ENCODE measurements around the gene LRWD1. TPM values are rescaled to one million over a fixed set of nuclear protein-coding genes. Genes with fewer than 3 reads are reported as not detected.
A peak's percentile ranks its signal among the peaks of the same experiment; 100 is the strongest.

LRWD1 gene
- total RNA-seq, 1 experiment from 2014 or later = 39.6 TPM

DNA sequence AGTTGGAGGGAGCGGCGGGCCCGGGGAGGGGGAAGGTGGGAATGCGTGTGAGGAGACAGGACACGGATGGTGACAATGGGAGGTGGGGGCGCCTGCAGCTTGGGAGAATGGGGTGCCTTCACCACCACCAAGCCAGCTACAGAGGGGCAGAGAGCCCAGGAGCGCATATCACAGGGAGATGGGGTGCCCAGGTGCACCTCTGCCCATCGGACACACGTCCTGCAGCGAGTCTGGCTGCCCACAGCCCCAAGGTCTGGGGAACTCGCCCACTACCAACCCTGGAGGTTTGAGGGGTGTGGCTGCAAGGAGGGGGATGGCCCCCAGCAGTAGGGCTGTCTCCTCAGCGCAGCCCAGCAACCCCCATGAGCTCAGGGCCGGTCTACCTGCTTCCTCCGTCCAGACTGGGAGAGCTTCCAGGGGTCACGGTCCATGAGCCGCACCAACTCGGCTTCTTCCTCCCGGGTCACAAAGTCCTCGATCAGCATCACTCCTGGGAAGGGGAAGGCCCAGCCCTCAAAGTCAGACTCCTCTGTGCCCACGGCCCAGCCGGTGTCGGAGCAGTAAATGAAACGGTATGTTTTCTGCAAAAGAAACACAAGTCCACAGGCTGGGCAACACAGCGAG lies 5.5 kb upstream of the LRWD1 start:
- CTCF ChIA-PET = interaction anchor here (0.9 kb wide), 1 partner anchor 55 kb away, joined by 3 read pairs; no protein-coding TSS in a partner anchor
- no peak for TF ChIP-seq IRF2 (CRISPR knock-in tag; IDR thresholded peaks at IDR 0.05; ENCODE audit: borderline replicate concordance, low read depth)
- TF ChIP-seq, protein P1, sequence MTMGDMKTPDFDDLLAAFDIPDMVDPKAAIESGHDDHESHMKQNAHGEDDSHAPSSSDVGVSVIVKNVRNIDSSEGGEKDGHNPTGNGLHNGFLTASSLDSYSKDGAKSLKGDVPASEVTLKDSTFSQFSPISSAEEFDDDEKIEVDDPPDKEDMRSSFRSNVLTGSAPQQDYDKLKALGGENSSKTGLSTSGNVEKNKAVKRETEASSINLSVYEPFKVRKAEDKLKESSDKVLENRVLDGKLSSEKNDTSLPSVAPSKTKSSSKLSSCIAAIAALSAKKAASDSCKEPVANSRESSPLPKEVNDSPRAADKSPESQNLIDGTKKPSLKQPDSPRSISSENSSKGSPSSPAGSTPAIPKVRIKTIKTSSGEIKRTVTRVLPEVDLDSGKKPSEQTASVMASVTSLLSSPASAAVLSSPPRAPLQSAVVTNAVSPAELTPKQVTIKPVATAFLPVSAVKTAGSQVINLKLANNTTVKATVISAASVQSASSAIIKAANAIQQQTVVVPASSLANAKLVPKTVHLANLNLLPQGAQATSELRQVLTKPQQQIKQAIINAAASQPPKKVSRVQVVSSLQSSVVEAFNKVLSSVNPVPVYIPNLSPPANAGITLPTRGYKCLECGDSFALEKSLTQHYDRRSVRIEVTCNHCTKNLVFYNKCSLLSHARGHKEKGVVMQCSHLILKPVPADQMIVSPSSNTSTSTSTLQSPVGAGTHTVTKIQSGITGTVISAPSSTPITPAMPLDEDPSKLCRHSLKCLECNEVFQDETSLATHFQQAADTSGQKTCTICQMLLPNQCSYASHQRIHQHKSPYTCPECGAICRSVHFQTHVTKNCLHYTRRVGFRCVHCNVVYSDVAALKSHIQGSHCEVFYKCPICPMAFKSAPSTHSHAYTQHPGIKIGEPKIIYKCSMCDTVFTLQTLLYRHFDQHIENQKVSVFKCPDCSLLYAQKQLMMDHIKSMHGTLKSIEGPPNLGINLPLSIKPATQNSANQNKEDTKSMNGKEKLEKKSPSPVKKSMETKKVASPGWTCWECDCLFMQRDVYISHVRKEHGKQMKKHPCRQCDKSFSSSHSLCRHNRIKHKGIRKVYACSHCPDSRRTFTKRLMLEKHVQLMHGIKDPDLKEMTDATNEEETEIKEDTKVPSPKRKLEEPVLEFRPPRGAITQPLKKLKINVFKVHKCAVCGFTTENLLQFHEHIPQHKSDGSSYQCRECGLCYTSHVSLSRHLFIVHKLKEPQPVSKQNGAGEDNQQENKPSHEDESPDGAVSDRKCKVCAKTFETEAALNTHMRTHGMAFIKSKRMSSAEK (CRISPR knock-in tag; IDR thresholded peaks at IDR 0.05; ENCODE audit: borderline replicate concordance) = no peak
- H3K4me3 Mint-ChIP-seq = no peak overlapping the region

GRCh38 chr7:102460467-102460866 lies 4.3 kb upstream of the LRWD1 start:
- H3K9me3 Mint-ChIP-seq = no peaks in the 10 kb centered on the region
- peaks cover 19% of the 10 kb centered on the region for H3K36me3 Mint-ChIP-seq
- CTCF ChIA-PET = interaction anchor here (1.0 kb wide), 1 partner anchor 48 kb away, joined by 3 read pairs; no protein-coding TSS in a partner anchor
- H3K4me3 Mint-ChIP-seq = no peak overlapping the region
- POLR2A ChIA-PET = no interaction called here
- ATAC-seq (no peak), DNase-seq (ENCODE audit: low spot score) (no peak)
- no peak overlapping the region for H3K27ac Mint-ChIP-seq
- TF ChIP-seq ZNF138 (CRISPR knock-in tag; conservative IDR thresholded peaks at IDR 0.05) (no peak), FOXP4 (CRISPR knock-in tag; IDR thresholded peaks at IDR 0.05) (no peak), MLX (CRISPR knock-in tag; IDR thresholded peaks at IDR 0.05) (no peak), ZBTB21 (CRISPR knock-in tag; IDR thresholded peaks at IDR 0.05; ENCODE audit: borderline replicate concordance) (no peak), MYBL2 (CRISPR knock-in tag; IDR thresholded peaks at IDR 0.05) (no peak), KAT7 (CRISPR knock-in tag; IDR thresholded peaks at IDR 0.05; ENCODE audit: borderline replicate concordance) (no peak), OVOL2 (CRISPR knock-in tag; IDR thresholded peaks at IDR 0.05; ENCODE audit: borderline replicate concordance) (no peak)
- peaks cover 8% of the 10 kb centered on the region for H3K4me1 Mint-ChIP-seq
- H3K27me3 Mint-ChIP-seq (ENCODE audit: low read depth) = no peaks in the 10 kb centered on the region

More for the DNA sequence above, 5.5 kb upstream of the LRWD1 start:
- peaks cover 8% of the 10 kb centered on the region for H3K4me1 Mint-ChIP-seq
- DNase-seq (ENCODE audit: low spot score) (no peak), ATAC-seq (no peak)
- H3K36me3 Mint-ChIP-seq = peaks cover 19% of the 10 kb centered on the region
- H3K27me3 Mint-ChIP-seq (ENCODE audit: low read depth) = no peaks in the 10 kb centered on the region
- H3K9me3 Mint-ChIP-seq = no peaks in the 10 kb centered on the region
- H3K27ac Mint-ChIP-seq = no peak overlapping the region
- POLR2A ChIA-PET = interaction anchor here (0.6 to 0.7 kb wide), 2 partner anchors 40 to 100 kb away, joined by 3 to 9 read pairs; no protein-coding TSS in a partner anchor

DNA sequence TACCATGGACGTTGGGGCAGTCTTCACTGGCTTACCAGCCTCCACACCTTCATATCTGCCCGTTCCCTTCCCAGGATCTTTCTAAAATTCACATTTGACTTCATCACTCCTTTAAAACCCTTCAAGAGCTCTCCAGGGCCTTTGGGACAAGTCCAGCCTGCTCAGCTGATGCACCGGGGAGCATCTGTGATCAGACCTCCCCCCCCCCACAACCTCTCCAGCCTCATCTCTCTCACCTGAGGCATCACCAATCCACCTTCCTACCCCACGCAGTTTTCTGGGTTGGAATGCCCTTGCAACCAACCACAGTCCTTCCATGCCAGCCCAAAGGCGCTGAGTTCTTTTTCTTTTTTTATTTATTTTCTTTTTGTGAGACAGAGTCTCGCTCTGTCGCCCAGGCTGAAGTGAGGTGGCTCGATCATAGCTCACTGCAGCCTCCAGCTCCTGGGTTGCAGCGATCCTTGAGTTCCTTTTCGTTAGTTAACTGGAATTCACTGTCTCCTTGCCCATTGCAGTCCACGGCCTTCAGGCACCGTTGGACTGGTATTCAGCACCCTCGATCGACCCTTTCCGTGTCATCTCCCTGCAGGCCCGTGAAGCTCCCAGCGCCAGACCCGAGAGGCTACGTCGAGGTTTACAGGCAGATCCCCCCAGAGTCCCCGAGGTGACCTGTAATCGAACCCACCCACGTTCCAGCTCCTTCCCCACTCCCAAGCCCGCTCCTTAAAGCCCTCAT lies 775 bp upstream of the LRWD1 start:
- ATAC-seq (no peak), DNase-seq (ENCODE audit: low spot score) (no peak)
- Mint-ChIP-seq H3K27ac (peak overlapping the region; percentile 80), H3K4me3 (peak overlapping the region; percentile 94), H3K36me3 (no peaks in the 10 kb centered on the region), H3K27me3 (ENCODE audit: low read depth) (no peaks in the 10 kb centered on the region), H3K4me1 (peaks cover 8% of the 10 kb centered on the region), H3K9me3 (no peaks in the 10 kb centered on the region)
- ChIA-PET POLR2A (no interaction called here), CTCF (interaction anchor here (0.6 to 3.0 kb wide), 6 partner anchors 8 to 187 kb away, joined by 3 to 14 read pairs (median 3); partner anchors contain the start of gene PRKRIP1)
- TF ChIP-seq TEAD1 (CRISPR knock-in tag; IDR thresholded peaks at IDR 0.05) (no peak), NR2C2 (CRISPR knock-in tag; IDR thresholded peaks at IDR 0.05) (no peak), JUN (CRISPR knock-in tag; IDR thresholded peaks at IDR 0.05) (no peak), CREM (CRISPR knock-in tag; IDR thresholded peaks at IDR 0.05) (no peak), ELF4 (CRISPR knock-in tag; IDR thresholded peaks at IDR 0.05; ENCODE audit: low read depth) (no peak), ZNF416 (CRISPR knock-in tag; IDR thresholded peaks at IDR 0.05) (no peak), ZNF138 (CRISPR knock-in tag; conservative IDR thresholded peaks at IDR 0.05) (no peak), NFE2L1 (CRISPR knock-in tag; IDR thresholded peaks at IDR 0.05) (0 out of 2 replicates have a peak, but pooled peaks have one; percentile 41), TCF7 (CRISPR knock-in tag; IDR thresholded peaks at IDR 0.05; ENCODE audit: low read depth) (0 out of 2 replicates have a peak, but pooled peaks have one; percentile 43), E2F5 (CRISPR knock-in tag; IDR thresholded peaks at IDR 0.05) (no peak)
- TF ChIP-seq, protein P2, sequence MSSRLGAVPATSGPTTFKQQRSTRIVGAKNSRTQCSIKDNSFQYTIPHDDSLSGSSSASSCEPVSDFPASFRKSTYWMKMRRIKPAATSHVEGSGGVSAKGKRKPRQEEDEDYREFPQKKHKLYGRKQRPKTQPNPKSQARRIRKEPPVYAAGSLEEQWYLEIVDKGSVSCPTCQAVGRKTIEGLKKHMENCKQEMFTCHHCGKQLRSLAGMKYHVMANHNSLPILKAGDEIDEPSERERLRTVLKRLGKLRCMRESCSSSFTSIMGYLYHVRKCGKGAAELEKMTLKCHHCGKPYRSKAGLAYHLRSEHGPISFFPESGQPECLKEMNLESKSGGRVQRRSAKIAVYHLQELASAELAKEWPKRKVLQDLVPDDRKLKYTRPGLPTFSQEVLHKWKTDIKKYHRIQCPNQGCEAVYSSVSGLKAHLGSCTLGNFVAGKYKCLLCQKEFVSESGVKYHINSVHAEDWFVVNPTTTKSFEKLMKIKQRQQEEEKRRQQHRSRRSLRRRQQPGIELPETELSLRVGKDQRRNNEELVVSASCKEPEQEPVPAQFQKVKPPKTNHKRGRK (CRISPR knock-in tag; IDR thresholded peaks at IDR 0.05; ENCODE audit: borderline replicate concordance) = 0 out of 2 replicates have a peak, but pooled peaks have one; percentile 20

Measured in WTC11 (cell line).